Cardiac septum (tissue), 1 donor: ENCODE data around the gene CCDC93. TPM values are rescaled to one million over a fixed set of nuclear protein-coding genes. Genes with fewer than 3 reads are reported as not detected.
"Not testable (repeated sequence)": the region's sequence is repeated elsewhere in the genome, so short reads cannot be mapped to it uniquely, and the experiment has no call there.

Experiments used
- DNase-seq: peaks from one replicate; pipeline ENCODE4 v3.0.0-alpha.2; 2020; ENCODE audit warnings: low spot score
- intact Hi-C: fragments of 100-400 bp; cut with DNase I; formaldehyde crosslinking; loops from one replicate; pipeline ENCODE4 v1.14.0; 2022
- total RNA-seq: library from RNA; stranded (reverse); fragmentation: NEBNext Ultra II Directional; extraction: Animal tissue kit (Norgen Biotek cat#: 25700); gene quantifications from one replicate; pipeline ENCODE4 v1.2.1, GENCODE V29; 2021
- donor health status: DM: no; HTN: no; CAD: no.

CCDC93 gene
- total RNA-seq, 1 donor from 2014 or later, result 26.9 TPM

- intact Hi-C loops, result no loop called here
- no peak for DNase-seq
Measured at GRCh38 chr2:117936871-117937428, 76.9 kb downstream of the CCDC93 start.

- intact Hi-C loops, result no loop called here
- DNase-seq, result no peak
Measured at GRCh38 chr2:117935954-117936353, 77.9 kb downstream of the CCDC93 start.

GRCh38 chr2:117935456-117935855 lies 78.4 kb downstream of the CCDC93 start:
- no peak for DNase-seq
- intact Hi-C loops, result no loop called here

DNA sequence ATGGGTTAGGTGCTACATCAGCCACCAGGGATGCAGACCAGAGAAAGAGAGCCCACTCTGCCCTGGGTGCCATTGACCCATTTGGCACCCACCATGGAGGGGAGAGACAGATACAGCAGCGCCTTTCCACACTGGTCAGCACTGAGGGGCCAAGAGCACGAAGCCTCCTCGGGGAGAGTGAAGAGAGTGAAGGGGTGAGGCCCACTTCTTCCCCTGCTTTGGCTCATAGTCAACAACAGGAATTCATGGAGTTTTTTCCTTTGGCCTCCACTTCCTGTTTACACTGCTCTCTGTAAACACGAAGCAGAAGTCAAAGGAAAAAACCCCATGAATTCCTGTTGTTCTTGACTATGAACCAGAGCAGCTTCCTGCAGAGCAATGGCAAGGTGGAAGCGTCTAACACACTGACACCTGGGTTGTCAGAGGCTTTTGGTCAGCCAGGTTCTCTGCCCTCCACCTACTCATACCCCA lies 80.0 kb downstream of the CCDC93 start:
- DNase-seq, result no peak
- intact Hi-C loops, result no loop called here

DNA sequence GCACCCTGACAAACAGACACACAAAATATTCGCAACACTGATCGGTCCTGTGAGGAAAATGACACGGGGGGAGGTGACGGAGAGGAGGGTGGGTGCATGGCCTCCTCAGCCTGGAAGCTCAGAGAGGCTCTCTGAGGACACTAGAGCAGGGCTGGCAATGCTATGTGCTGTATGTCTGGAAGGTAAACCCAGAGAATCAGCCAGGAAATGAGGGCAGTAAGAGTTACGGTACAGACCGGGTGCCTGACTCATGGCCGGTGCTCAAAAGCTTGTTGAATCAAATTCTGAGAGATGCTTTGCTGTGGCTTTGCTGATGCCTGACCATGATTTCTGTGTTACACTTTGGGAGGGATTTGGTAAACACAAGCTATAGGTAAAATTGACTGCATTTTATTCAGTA lies 81.9 kb downstream of the CCDC93 start:
- DNase-seq, result no peak
- intact Hi-C loops, result no loop called here

- DNase-seq, result no peak
- intact Hi-C loops, result no loop called here
Measured at GRCh38 chr2:117931266-117931665, 82.6 kb downstream of the CCDC93 start.

DNA sequence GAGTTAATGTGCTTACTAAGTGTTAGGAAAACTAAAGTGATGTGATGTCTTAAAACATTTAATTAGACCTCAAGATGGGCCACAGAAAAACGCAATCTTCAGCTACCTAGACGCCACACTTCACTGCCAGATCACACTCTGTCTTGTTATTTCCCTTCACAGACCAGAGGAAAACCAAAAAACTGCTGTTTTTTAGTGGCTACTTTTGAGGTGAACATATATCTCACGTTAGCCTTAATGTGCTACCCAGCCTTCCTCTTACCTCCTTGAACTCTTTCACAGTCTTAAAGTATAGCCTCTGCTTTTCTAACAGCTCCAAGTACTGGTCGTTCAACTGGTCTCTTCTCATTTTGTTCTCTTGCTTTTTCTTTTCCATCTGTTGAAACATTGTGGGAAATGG lies 83.1 kb downstream of the CCDC93 start:
- DNase-seq, result no peak
- intact Hi-C loops, result no loop called here

- intact Hi-C loops, DNase-seq: not testable (repeated sequence)
Measured at GRCh38 chr2:117923471-117923870, 90.4 kb downstream of the CCDC93 start.

DNA sequence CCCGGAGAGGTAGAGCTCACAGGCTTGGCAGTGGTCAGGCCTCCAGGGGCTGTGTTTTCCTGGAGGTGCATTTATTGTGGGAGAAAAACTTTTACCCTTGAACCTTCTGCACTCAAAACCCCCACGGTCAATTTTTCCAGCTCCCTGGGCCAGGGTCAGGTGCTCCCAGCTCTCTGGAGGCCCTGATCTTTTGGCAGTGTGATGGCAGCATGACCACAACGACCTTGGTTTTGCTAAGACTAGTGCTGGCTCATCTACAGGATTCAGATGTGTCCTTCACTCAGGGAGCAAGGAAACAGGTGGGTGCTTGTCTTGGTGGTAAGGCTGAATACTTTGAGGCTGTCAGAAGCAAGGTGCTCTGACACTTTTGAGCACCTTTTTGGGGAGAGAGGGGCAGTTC lies 92.3 kb downstream of the CCDC93 start:
- no peak for DNase-seq
- intact Hi-C loops, result no loop called here

- intact Hi-C loops, result no loop called here
- DNase-seq, result no peak
Measured at GRCh38 chr2:117918608-117919007, 95.3 kb downstream of the CCDC93 start.

DNA sequence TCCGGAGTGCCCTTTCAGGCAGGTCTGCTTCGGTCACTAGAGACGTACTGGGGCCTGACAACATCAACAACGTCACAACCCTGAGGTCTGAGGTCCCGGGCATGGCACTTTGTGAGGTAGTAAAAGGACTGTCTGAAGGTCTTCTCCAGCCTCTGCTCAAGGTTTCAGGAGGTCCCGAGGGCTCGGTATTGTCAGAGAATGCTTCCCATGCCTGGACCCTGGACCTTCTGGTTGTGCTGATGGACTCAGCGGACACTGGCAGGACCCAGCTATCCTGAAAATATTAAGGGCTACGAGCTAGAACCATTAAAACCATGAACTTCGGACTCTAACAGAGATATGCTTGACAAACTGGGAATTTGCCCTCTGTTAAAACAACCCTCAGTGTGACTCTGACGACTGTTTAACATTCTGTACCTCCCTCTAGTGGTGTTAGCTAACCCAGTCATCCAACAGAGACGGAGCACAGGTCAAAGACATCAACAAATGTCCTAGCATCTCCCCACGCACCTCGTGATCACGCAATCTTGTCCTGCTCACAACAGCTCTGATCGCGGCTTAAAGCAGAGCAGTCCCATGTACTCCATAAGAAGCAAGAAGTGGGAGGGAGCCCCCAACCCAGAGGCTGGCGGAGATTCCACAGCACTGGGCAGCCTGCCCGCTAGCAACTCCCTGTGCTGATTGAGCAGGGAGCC lies 96.5 kb downstream of the CCDC93 start:
- no peak for DNase-seq
- intact Hi-C loops, result no loop called here

- intact Hi-C loops, result no loop called here
- DNase-seq, result no peak
Measured at GRCh38 chr2:117902933-117903332, 110.9 kb downstream of the CCDC93 start.

GRCh38 chr2:117888897-117889296 lies 125.0 kb downstream of the CCDC93 start:
- intact Hi-C loops, result no loop called here
- no peak for DNase-seq

DNA sequence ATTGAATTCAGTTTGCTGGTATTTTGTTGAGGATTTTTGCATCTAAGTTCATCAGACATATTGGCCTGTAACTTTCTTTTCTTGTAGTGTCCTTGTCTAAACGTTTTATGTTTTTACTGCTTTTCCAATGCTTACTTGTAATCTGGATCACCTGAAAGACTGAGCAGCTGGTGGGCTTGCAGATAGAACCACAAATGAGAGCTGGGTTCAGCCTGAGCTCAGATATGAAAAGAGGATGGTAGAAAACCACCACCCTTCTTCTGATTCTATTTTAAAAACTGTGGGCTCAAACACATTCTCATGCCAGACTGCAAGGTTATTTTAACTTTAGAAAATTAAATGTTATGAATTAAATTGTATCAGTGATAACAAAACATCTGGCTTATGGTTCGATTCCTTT lies 128.6 kb downstream of the CCDC93 start:
- no peak for DNase-seq
- intact Hi-C loops, result no loop called here

DNA sequence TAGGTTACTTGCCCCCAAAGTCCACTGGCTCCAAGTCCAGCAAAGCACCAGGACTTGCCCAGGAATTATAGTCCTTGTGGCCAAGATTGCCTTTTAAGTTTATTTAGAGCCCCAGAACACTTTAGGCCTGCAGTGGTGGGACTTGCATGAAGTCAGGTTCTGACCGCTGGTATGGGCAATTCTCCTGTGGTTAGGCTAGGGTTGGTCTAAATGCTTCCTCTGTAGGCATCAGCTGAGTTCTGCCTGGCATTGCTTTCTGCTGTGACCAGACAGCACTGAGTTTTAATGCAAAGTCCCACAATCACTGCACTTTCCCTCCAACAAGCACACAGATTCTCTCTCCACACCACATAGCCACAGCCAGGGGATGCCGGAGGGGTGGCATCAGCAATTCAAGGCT lies 134.9 kb downstream of the CCDC93 start:
- DNase-seq, result no peak
- intact Hi-C loops, result no loop called here

DNA sequence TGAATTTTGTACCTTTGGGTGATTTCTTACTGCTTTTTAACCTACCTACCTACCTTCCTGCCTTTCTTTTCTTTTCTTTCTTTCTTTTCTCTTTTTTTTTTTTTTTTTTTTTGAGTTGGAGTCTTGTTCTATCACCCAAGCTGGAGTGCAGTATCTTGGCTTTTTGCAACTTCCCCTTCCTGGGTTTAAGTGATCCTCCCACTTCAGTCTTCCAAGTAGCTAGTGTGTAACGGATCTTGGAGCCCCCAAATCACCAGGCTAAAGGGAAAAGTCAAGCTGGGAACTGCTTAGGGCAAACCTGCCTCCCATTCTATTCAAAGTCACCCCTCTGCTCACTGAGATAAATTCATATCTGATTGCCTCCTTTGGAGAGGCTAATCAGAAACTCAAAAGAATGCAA lies 138.1 kb downstream of the CCDC93 start:
- no peak for DNase-seq
- intact Hi-C loops, result no loop called here

Other genes starting within 250 kb of the CCDC93 start
- 32.4 TPM for gene DDX18, start 199.4 kb downstream of the CCDC93 start, total RNA-seq
- 14.0 TPM for gene INSIG2, start 74.4 kb upstream of the CCDC93 start, total RNA-seq